GM21717 (cell line): ENCODE data around the gene FRY.

Source experiments
- ATAC-seq: cut with Tn5 transposase; IDR thresholded peaks from one replicate; pipeline ENCODE4 v1.9.1; 2021; ENCODE audit warnings: mild to moderate bottlenecking, moderate library complexity; ENCODE audit not compliant: unreplicated experiment

FRY gene

DNA sequence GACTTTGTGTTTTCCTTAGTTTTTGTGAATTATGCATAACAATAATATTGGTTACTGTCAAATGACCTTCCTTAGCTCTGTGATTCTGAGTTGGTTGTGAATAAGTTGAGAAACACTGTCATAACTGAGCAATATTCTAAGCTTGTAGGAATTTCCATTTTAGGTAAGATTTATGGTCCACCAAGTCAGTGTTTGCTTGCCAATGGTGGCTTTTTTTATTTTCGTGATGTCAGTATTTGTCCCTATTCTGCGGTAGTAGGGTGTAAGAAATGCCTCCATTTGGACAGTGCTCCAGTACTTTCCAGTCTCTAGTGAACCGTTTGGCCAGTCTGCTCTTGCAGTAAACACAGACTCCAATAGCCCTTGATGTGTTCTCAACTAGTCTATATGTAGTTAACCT, 94.7 kb downstream of the FRY start:
- ATAC-seq, result no peak

DNA sequence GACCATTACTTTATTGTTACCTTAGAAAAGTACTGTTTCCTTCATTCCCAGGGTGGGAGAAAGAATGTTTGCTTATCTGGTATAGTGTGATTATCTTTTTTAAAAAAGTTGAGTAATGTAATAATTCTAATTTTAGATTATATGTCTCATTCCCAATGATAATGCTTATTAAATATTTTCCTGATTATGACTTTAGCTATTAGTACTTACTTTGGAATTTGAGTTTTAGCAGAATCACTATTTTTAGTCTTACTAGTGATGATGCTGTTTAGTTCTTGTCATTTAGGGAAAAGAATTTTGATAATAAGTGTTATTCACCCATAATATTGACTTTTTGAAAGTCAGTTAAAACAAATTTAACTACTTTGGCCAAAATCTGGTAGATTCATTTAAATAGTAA, 95.2 kb downstream of the FRY start:
- no peak for ATAC-seq

DNA sequence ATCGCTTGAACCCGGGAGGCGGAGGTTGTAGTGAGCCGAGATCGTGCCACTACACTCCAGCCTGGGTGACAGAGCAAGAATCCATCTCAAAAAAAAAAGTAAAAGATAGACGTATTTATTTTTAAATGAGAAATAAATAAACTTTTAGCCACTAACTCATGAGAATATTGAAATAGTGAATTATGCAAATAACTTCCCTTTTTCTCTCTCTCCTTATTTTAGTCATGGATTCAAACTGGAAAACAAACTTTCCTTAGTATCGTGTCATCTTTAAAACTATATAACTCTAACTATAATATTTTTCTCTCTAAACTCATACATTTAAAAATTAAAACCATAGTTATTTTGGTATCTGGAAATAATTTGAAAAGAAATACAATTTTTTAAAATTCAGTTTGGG, 96.1 kb downstream of the FRY start:
- no peak for ATAC-seq

DNA sequence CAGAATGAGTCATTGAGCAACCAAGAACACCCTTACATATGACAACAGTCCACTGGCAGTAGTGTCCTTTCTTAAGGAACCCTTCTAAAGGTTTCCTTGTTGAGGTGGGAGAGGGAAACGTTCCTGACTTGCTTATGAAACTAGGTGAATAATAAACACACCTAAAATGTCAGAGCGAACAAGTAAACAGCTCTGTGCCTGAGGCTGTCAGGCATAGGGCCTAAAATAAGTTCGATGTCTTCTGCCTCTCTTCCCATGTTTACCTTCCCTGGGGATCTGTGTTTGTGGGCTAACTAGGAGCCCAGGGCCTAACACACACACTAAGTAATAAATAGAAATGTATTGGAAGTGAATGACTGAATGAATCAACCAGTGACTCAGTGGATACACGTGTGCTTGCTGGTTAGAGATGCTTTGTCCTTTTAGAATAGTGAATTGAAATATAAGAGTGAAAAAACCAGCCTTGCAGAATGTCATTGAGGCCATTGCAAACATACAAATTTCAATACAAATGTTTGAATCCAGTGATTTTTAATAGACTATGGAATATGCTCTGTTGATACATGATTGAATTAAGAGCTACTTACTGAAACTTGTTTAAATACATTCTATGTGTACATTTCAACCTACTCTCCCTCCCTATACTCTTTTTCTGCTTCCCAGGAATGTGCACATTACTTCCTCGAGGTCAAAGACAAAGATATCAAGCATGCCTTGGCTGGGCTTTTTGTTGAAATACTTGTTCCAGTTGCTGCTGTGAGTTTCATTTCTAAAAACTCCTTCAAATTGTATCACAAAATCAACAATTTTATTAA, 102.9 kb downstream of the FRY start:
- no peak for ATAC-seq

DNA sequence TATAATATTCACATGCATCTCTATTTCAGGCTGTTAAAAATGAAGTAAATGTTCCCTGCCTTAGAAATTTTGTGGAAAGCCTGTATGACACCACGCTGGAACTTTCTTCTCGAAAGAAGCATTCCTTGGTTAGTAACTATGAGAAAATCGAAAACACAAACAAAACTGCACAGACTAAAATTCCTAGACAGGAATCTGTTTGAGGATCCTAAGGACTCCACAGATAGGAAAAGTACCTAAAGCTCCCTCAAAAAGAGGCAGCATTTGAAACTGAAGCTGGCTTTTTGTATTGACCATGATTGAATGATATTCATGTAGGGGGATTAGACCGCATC, 103.4 kb downstream of the FRY start:
- no peak for ATAC-seq

DNA sequence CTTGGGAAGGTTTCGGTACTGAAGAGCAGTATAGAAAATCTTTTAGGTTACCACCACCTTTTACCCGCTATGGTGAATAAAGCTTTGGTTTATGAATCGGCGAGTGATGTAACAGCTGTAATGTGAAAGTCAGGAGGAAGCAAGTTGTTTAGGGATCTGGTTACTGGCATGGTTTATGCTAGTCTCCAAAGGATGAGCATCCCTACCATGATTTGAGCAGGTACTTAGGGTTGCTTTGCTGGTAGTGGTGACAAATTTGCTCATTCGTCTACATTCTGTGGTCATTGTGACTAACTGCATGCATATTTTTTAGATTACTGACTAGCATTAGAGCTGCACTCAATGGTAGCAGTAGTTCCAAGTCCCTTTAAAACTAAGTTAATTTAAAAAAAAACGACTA, 104.1 kb downstream of the FRY start:
- ATAC-seq, result no peak

DNA sequence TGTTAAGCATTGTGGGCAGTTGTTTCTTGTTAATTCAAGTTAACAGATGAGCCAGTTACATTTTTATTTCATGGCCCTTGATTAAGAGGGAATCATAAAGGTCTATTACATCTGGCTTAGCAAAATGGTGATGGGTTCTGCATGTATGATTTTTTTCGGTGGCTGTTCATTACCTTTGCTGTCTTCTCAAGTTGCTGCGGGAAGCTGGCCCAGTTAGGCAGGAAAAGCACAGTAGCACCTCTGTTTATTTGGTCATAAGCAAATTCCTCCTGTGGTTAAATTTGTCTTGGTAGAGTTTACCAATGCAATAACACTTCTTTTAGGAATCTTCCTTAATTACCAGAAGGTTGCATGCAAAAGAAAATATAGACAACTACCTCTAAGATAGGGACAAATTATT, 104.5 kb downstream of the FRY start:
- no peak for ATAC-seq

DNA sequence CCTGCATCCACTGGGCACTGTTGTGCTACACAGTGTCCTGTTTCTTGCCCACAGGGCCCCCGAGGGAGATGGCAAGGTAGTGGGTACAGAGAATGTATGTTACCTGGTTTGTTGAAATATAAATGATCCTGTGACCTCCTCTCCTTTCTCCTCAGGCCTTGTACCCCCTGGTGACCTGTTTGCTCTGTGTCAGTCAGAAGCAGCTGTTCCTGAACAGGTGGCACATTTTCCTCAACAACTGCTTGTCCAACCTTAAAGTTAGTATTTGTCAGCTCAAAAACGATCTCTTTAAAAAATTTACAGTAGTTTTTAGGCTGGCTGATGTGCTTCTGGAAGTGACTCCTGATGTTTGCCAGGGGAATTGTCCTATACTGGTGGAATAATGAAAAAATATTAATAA, 105.1 kb downstream of the FRY start:
- no peak for ATAC-seq

DNA sequence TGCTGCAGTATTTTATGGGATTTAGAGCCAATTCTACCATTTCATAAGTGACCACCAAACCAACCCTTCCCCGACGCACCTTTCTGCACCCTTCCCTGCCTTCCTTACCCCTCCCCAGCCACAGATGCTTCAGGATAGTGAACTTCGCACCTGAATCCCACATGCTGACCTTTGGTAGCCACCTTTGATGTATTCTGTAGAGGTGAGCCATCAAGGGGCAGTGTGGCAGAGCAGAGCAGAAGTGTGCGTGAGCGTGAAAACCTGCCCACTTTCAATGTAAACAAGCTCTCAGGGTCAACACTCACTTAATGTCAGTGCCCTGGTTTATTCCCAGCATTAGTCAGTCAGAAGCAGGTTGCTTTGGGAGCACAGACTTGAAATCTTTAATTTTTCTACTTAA, 107.7 kb downstream of the FRY start:
- no peak for ATAC-seq

DNA sequence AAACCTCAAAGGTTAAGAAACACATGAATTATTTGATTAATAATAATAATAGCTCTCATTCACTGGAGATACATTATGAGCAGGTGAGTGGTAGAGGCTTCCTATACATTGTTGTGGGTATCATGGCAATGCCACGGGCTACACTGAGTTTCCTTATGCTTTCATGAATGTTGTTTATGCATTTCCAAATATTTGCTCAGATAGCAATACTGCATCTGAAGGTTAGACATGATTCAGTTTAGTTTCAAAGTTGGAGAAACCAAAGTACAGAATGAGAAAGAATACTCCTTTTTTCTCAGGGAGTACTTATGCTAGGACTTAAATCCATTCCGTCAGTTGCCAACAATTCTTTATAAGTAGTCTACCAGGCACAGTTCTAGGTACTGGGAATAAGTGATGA, 108.5 kb downstream of the FRY start:
- ATAC-seq, result no peak

DNA sequence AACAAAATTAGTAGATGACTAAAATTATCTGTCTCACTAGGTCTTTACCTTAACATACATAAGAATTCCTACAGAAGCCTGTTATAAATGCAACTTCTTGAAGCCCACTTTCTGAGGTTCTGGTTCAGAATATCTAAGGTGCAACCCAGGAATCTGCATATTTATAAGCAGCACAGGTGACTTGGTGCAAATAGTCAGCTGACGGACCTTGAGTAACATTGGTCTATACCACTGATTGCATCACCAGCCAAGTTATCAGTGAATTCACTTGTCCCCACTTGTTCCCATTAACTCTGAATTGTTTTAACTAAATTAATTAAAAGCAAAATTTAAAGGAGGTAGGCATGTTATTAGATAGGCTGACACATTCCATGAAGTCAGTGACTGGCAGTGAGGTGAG, 109.9 kb downstream of the FRY start:
- ATAC-seq, result no peak

DNA sequence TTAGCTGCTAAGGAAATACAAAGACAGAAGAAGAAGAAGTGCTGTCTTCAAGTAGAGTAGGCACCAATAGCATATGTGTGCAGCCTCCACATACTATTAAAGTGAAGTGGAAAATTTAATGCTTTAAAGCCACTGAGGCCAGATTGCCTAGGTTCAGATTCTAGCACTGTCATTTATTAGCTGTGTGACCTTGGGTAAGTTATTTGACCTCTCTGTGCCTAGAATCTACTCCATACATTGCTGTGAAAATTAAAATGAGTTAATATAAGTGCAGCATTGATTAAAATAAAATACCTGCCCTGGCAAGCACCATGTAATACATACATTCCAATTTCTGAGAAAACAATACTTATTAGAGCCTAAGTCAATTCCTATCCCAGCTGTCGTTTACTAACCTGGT, 110.5 kb downstream of the FRY start:
- no peak for ATAC-seq

DNA sequence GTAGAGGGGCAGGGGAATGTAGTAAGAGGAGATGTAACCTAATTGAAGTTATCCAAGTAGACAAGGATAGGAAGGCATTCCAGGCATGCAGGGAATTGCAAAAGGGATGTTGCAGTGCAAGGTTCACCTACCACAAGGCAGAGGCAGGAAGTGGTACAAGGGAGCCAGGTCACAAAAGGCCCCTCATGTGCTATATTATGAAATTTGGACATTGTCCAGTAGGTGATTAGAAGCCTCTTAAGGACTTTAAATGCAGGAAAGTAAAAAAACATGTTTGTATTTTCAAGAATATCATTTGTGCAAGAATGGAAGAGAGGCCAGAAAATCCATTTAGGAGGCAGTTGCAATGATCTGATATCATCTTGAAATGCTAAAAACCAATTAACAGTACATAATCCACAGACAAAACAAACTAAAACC, 111.4 kb downstream of the FRY start:
- no peak for ATAC-seq

DNA sequence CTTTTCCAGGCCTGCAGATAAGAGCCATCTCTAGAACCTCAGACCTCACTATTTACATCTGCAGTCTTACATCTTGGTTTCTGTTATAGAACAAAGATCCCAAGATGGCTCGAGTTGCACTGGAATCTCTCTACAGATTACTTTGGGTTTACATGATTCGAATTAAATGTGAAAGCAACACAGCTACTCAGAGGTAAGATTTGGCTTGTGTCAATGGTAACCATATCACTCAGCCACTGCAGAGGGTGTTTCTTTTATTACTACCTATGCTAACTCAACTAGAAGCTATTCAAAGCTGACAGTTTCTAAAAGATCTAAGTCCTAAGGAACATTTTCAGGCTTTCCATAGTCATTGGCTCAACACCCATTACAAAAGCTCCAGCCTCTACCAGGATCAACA, 115.6 kb downstream of the FRY start:
- no peak for ATAC-seq

DNA sequence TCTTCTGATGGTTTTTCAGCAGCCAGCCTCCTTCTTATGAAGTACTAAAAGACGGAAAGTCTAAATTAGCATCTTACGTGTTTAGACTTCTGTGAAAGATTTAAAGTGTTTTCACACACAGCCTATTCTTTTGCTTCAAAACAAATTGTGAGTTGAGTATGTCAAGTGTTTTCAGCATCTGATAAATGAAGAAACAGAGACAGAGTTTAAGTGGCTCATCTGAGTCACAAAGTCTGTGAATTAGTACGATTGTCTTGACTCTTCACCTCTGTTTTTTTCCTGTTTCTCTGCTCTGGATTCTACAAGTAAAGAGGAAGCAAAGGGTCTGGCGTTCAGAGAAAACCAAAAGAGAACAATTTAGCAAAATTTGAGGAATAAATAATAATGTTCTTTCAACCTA, 116.4 kb downstream of the FRY start:
- ATAC-seq, result no peak

DNA sequence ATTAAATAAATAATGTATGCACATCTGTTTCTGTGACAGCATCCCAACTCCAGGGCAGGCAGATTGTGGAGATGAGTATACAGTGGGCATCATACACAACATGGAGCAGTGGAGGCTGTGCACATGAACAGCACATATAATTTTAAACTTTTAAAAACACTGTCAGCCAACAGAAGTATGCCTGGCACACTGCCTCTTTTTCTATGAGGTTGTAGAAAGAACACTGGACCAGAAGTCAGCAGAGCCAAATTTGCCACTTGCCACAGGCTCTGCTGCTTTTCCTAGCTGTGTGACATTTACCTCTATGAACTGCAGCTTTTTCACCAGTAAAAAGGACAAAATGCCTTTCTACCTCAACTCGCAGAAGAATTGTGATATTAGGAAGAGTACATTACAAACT, 118.7 kb downstream of the FRY start:
- ATAC-seq, result no peak

DNA sequence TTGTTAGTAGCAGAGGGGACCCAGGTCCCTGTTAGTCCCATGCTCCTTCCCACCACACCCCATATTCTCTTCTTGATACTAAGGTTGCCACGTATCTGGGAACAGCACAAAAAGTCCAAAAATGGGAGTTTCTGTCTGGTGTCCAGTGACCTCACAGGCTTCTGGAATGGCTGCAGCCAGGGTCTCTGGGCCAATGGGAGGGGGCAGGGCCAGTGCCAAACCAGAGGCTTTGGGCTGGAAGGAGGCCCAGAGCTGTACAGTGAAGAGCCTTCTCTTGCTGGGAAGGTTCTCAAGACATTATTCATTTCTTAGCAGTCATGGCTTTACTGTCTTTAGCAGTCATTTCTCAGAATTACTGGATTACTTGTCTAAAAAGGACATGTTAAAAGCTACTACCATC, 119.2 kb downstream of the FRY start:
- ATAC-seq, result no peak

DNA sequence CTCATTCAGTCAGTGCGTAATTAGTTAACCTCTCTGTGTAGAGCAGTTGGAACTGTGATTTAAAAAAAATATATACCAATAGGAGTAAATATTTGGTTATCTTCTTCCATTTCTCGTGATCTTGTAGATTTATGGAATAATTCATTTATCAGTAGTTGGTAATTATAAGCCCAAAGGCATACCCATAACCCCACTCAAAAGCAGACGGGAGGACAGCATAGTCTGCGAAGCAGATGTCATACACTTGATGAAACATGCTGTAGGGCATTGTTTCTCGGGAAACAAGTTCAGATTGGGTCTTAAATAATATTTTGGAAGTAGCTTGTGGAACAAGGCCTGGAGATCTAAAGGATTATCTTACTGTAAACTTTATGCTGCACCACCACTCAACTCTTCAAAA, 119.7 kb downstream of the FRY start:
- ATAC-seq, result no peak

DNA sequence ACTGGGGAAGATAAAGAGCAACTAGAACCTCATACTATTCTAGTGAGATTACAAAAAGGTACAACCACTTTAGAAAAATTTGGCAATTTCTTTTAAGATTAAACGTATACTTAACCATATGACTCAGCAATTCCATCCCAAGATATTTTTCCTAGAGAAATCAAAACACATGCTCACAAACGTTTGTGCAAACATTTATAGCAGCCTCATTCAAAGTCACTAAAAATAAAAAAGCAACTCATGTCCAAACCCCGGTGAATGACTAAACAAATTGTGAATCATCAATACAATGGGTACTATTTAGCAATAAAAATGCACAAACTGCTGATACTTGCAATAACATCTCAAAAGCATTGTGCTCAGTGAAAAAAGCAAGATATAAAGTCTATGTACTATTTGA, 121.5 kb downstream of the FRY start:
- no peak for ATAC-seq

DNA sequence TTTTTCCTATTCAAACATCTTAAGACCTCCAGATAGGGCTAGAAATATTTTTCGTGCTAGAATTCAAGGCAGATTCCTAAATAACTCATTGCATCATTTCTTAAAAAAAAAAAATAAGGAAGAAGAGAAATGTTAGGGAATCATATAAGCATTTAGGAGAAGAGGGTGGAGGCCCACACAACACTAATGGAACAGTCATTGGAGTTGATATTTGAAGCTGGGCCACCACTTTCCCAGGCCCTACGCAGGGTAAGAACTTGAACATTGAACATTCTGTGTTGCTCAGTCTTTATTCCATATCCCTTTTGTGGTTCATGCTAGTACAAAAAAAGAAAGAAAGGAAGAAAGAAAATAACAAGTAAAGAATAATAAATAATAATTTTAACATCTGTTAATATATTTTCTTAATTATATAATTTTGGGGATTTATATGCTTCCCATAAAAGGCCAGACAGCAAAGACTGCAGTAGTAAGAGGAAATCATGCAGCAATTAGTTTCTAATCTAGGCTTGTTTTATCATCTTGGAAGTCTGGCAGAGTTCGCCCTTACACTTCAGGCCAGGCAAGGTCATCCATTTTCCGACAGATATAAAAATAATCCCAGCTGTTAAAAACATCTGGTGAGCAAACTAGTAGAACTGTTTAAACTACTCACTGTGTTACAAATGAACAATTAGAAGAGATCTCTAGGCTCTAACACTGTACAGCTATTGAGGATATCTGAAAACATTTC, 127.7 kb downstream of the FRY start:
- ATAC-seq, result no peak

DNA sequence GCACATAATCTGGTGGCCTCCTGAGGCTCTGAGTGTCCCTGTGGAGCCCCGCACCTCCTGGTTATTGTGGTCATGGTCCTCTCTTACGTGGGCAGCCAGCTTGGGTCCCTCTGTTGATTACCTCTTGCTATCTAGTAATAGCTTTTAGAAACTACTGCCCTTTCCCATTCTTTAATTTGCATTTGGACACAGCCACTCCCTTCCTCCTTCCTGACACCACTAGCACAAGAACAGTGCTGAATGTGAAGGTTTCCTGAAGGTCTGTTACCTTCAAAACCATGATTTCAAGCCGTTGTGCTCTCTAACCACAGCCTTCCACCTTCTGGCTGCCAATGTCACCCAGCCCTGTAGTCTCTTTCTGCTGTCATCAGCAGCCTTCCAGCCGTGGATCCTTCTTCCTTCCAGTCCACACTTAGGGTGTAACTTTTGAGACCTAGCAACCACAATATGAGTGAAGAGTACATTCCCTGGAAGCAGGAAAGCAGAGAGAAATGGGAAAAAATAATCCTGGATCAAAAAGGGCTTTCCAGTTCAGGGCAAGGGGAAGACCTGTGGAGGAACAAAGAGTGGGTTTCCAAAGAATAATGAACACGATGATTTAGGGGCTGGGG, 130.9 kb downstream of the FRY start:
- ATAC-seq, result no peak

DNA sequence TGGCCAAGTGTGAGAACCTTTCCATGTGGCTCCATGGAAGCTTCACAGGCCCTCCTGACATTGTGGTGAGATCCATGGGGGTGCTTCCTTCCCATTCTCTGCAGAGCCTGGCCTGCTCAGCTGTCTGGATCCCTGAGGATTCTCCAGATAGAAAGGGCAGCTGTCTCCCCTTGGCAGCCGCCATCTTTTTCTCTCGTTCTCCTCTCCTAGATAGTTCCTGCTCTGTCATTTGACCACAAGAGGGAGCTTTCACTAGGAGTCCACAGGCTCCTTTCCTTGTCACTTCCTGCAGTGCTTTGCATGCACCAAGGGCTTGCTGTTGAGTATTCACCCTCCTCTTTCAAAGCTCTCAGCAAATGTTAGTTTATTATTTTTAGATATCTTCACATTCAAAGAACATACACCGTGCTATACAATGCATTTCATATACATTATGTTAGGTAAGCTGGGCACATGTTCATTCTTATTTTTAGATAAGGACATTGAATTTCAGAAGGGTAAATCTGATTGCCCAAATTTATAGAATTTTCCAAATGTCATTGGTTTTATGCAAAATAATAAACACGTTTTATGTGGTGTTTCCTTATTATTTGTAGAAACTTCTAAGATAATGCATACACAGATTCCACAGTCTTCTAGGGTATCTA, 133.2 kb downstream of the FRY start:
- peak; percentile 56 for ATAC-seq
